HG02884 (cell line): Measurements from ENCODE around the gene RASSF4.
"Not testable (repeated sequence)": the region's sequence is repeated elsewhere in the genome, so short reads cannot be mapped to it uniquely, and the experiment has no call there.

Experiments
- ATAC-seq: cut with Tn5 transposase; IDR thresholded peaks from one replicate; pipeline ENCODE4 v1.9.1; 2021; ENCODE audit warnings: mild to moderate bottlenecking, moderate library complexity; ENCODE audit not compliant: unreplicated experiment

Gene RASSF4

GRCh38 chr10:45001381-45002148 lies 42.0 kb downstream of the RASSF4 start:
- ATAC-seq, result peak; percentile 75

- no peak for ATAC-seq
Measured at GRCh38 chr10:45003432-45004000, 43.9 kb downstream of the RASSF4 start.

- ATAC-seq, result no peak
Measured at GRCh38 chr10:45004661-45005060, 45.1 kb downstream of the RASSF4 start.

- ATAC-seq, result no peak
Measured at GRCh38 chr10:45005284-45005683, 45.7 kb downstream of the RASSF4 start.

GRCh38 chr10:45006276-45007030 lies 46.9 kb downstream of the RASSF4 start:
- no peak for ATAC-seq

- ATAC-seq, result peak; percentile 91
Measured at GRCh38 chr10:45008524-45009161, 49.0 kb downstream of the RASSF4 start.

GRCh38 chr10:45014557-45014956 lies 55.0 kb downstream of the RASSF4 start:
- ATAC-seq, result not testable (repeated sequence)

- no peak for ATAC-seq
Measured at GRCh38 chr10:45015590-45015989, 56.0 kb downstream of the RASSF4 start.

GRCh38 chr10:45023426-45023825 lies 63.8 kb downstream of the RASSF4 start:
- ATAC-seq, result no peak

GRCh38 chr10:45034301-45034700 lies 74.7 kb downstream of the RASSF4 start:
- ATAC-seq, result no peak

- ATAC-seq, result no peak
Measured at GRCh38 chr10:45035673-45036072, 76.1 kb downstream of the RASSF4 start.

GRCh38 chr10:45040921-45041542 lies 81.4 kb downstream of the RASSF4 start:
- ATAC-seq, result no peak

GRCh38 chr10:45044290-45044689 lies 84.7 kb downstream of the RASSF4 start:
- no peak for ATAC-seq
